K562 (cell line): Measurements from ENCODE around the gene WASL. TPM values are rescaled to one million over a fixed set of nuclear protein-coding genes. Genes with fewer than 3 reads are reported as not detected.

Source experiments
- BRF1 ChIP-seq: IDR thresholded peaks from 3 replicates; pipeline ENCODE4 v1.6.1; 2011; ENCODE audit warnings: borderline replicate concordance, mild to moderate bottlenecking; ENCODE audit not compliant: insufficient read length; ENCODE audit errors: extremely low read depth
- CHD1 ChIP-seq: fragments of 200-600 bp; sonication (generic); IDR thresholded peaks from one replicate; pipeline ENCODE4 v1.6.1; 2012; ENCODE audit warnings: mild to moderate bottlenecking, moderate library complexity, low read length, inconsistent platforms
- CHD7 ChIP-seq: fragments of 200-600 bp; sonication (generic); IDR thresholded peaks from one replicate; pipeline ENCODE4 v1.6.1; 2012; ENCODE audit warnings: mild to moderate bottlenecking, low read depth, low read length, inconsistent platforms
- COPS2 ChIP-seq: fragments of 450-650 bp; conservative IDR thresholded peaks from 2 replicates; pipeline ENCODE4 v1.6.1; 2016; ENCODE audit warnings: mild to moderate bottlenecking, moderate library complexity
- HDAC1 ChIP-seq, 2 experiments: fragments of 450-650 bp; IDR thresholded peaks; 2 replicates each; pipeline ENCODE4 v1.6.1; 2016 to 2017; ENCODE audit warnings: inconsistent platforms in 1 of 2, mild to moderate bottlenecking in 1 of 2, moderate library complexity in 1 of 2
- HLTF ChIP-seq: fragments of 450-650 bp; IDR thresholded peaks from 2 replicates; pipeline ENCODE4 v1.6.1; 2016
- JUND ChIP-seq, 2 experiments: IDR thresholded peaks; 2 replicates in 1 of 2; 3 replicates in 1 of 2; pipeline ENCODE4 v1.6.1; 2011; ENCODE audit warnings: borderline replicate concordance in 2 of 2, low read depth in 2 of 2, low read length in 2 of 2, improper control_type of control experiment in 1 of 2, missing biosample characterization in 1 of 2, missing genetic modification characterization in 1 of 2, missing genetic modification reagents in 1 of 2
- NFATC3 ChIP-seq: fragments of 450-650 bp; IDR thresholded peaks from 2 replicates; pipeline ENCODE4 v1.6.1; 2017; ENCODE audit warnings: mild to moderate bottlenecking
- NFE2 ChIP-seq: IDR thresholded peaks from 2 replicates; pipeline ENCODE4 v1.6.1; 2014; ENCODE audit warnings: antibody characterized with exemption, low read depth
- PTBP1 ChIP-seq: fragments of 200-400 bp; formaldehyde crosslinking; IDR thresholded peaks from 2 replicates; pipeline ENCODE4 v1.6.1; 2017; ENCODE audit warnings: low read depth, low read length
- RNF2 ChIP-seq: sonication (generic); IDR thresholded peaks from 2 replicates; pipeline ENCODE4 v1.6.1; 2016
- SIN3B ChIP-seq: fragments of 450-650 bp; IDR thresholded peaks from 2 replicates; pipeline ENCODE4 v1.6.1; 2017; ENCODE audit warnings: low read depth, mild to moderate bottlenecking, moderate library complexity
- SMARCE1 ChIP-seq: fragments of 450-650 bp; IDR thresholded peaks from 2 replicates; pipeline ENCODE4 v1.7.1; 2016; ENCODE audit warnings: mild to moderate bottlenecking
- STAT5A ChIP-seq: IDR thresholded peaks from 2 replicates; pipeline ENCODE4 v1.6.1; 2012; ENCODE audit warnings: low read length, inconsistent platforms, borderline replicate concordance
- TAF9B ChIP-seq: fragments of 450-650 bp; IDR thresholded peaks from 2 replicates; pipeline ENCODE4 v1.6.1; 2018; ENCODE audit warnings: mild to moderate bottlenecking; ENCODE audit not compliant: partially characterized antibody
- YY1 ChIP-seq, 3 experiments: IDR thresholded peaks; 2 replicates each; pipeline ENCODE4 v1.6.1; 2011; ENCODE audit warnings: low read length in 2 of 3, mild to moderate bottlenecking in 2 of 3, moderate library complexity in 2 of 3, borderline replicate concordance in 1 of 3, control low read depth in 1 of 3, low read depth in 1 of 3; ENCODE audit not compliant: insufficient read depth in 3 of 3, insufficient replicate concordance in 2 of 3, control insufficient read depth in 1 of 3, insufficient read length in 1 of 3; ENCODE audit errors: extremely low read depth in 1 of 3
- ZNF75A ChIP-seq: fragments of 450-650 bp; formaldehyde crosslinking; IDR thresholded peaks from 2 replicates; pipeline ENCODE4 v1.4.0; 2020; ENCODE audit warnings: mild to moderate bottlenecking
- polyA plus RNA-seq, 8 experiments: library from polyadenylated mRNA; depleted of rRNA in 4 of 8; stranded (reverse) in 5 of 8; unstranded in 3 of 8; fragments of >200 nt; fragmentation: Nextera tagmentation in 2 of 8; fragmentation: Illumina TruSeq in 1 of 8; extraction: Ambion mirVana in 2 of 8; extraction: Trizol in 1 of 8; gene quantifications; 2 replicates each; pipeline versions ENCODE4 v1.2.1 to v1.2.3, GENCODE V29; 2011 to 2014; ENCODE audit warnings: inconsistent platforms in 1 of 8, missing spikeins in 1 of 8
- total RNA-seq, 7 experiments: library from RNA; depleted of rRNA in 6 of 7; stranded (reverse); fragments of >200 nt in 6 of 7; fragmentation: Illumina TruSeq in 2 of 7; extraction: Trizol in 2 of 7; gene quantifications; 2 replicates each; pipeline versions ENCODE4 v1.2.1 to v1.2.3, GENCODE V29; 2011 to 2021; ENCODE audit warnings: low replicate concordance in 1 of 7

The WASL gene
- total and polyA plus RNA-seq, 9 of the 15 experiments (the other 6 are each of a cell fraction or from before 2014, with no cell fraction given), result 3.2 to 13.9 (median 8.3) TPM

GRCh38 chr7:123711832-123712293 lies 36.9 kb downstream of the WASL start (continued):
- TF ChIP-seq CHD7 (no peak), NFE2 (peak; percentile 9; the same call in 1 of the 2 replicates), PTBP1 (no peak), YY1 (IDR thresholded peaks at IDR 0.05; ENCODE audit: borderline replicate concordance in 1 of 3, control insufficient read depth in 1 of 3, extremely low read depth in 1 of 3, insufficient read depth in 3 of 3, insufficient read length in 1 of 3, insufficient replicate concordance in 2 of 3, low read depth in 1 of 3, low read length in 2 of 3) (no peak), NFATC3 (0 out of 2 replicates have a peak, but pooled peaks have one; percentile 28), COPS2 (no peak), TAF9B (peak; percentile 33), ZNF75A (no peak), HDAC1 (IDR thresholded peaks at IDR 0.05) (peak in 1 of 2 experiments; percentile 69; a peak in 2 of 4 replicates), JUND (IDR thresholded peaks at IDR 0.05; ENCODE audit: borderline replicate concordance, low read depth, low read length) (peak; percentile 76; the same call in 1 of the 2 replicates), JUND (tag; IDR thresholded peaks at IDR 0.05; ENCODE audit: borderline replicate concordance, low read depth, low read length) (peak; percentile 69; the same call in 1 of the 3 replicates), SIN3B (no peak), HLTF (peak; percentile 72; the same call in 1 of the 2 replicates), RNF2 (0 out of 2 replicates have a peak, but pooled peaks have one; percentile 20), SMARCE1 (peak; percentile 63; the same call in 1 of the 2 replicates), BRF1 (no peak), STAT5A (peak; percentile 90), CHD1 (no peak)
